ENCODE results near the gene FNDC3B. TPM values are rescaled to one million over a fixed set of nuclear protein-coding genes. Genes with fewer than 3 reads are reported as not detected.

The FNDC3B gene
- total RNA-seq, 5 donors from 2014 or later (not counting 1 experiment from before 2014, with no cell fraction given): 18.1 to 46.5 (median 23.5) TPM

GRCh38 chr3:172182797-172183196 lies 143.4 kb downstream of the FNDC3B start:
- no peak for ATAC-seq (replicated peaks in 1 of 4)
- Mint-ChIP-seq H3K27ac (no peak overlapping the region), H3K36me3 (peaks cover 7% of the 10 kb centered on the region), H3K27me3 (no peaks in the 10 kb centered on the region), H3K9me3 (no peaks in the 10 kb centered on the region), H3K4me3 (no peak overlapping the region), H3K4me1 (peaks cover 19 to 26% (median 24%) of the 10 kb centered on the region in 3 donors)
- Histone ChIP-seq H3K4me1 (ENCODE audit: control insufficient read depth in 1 of 2, extremely low read depth in 1 of 2, insufficient read depth in 2 of 2, low read length in 2 of 2) (no peaks in the 10 kb centered on the region), H3K9me3 (no peaks in the 10 kb centered on the region), H3K27me3 (replicated peaks in 1 of 2; ENCODE audit: control insufficient read depth in 2 of 2, extremely low read depth in 1 of 2, insufficient read depth in 2 of 2, low read length in 1 of 2) (no peaks in the 10 kb centered on the region), H3K27ac (ENCODE audit: low read length) (no peak overlapping the region), H3K4me3 (ENCODE audit: control insufficient read depth in 1 of 2, extremely low read depth in 1 of 2, low read length in 1 of 2) (no peak overlapping the region), H3K36me3 (ENCODE audit: control insufficient read depth in 2 of 2, extremely low read depth in 1 of 2, insufficient read depth in 1 of 2, low read length in 1 of 2) (no peaks in the 10 kb centered on the region)
- WGBS (ENCODE audit: insufficient coverage): no CpG with 5 or more reads among the region's 2 CpGs
- ChIA-PET CTCF (interaction anchor here in 1 of 2 donors (0.6 kb wide), 1 partner anchor 313 kb away, joined by 3 read pairs; no protein-coding TSS in a partner anchor), POLR2A (no interaction called here)
- no peak for DNase-seq

DNA sequence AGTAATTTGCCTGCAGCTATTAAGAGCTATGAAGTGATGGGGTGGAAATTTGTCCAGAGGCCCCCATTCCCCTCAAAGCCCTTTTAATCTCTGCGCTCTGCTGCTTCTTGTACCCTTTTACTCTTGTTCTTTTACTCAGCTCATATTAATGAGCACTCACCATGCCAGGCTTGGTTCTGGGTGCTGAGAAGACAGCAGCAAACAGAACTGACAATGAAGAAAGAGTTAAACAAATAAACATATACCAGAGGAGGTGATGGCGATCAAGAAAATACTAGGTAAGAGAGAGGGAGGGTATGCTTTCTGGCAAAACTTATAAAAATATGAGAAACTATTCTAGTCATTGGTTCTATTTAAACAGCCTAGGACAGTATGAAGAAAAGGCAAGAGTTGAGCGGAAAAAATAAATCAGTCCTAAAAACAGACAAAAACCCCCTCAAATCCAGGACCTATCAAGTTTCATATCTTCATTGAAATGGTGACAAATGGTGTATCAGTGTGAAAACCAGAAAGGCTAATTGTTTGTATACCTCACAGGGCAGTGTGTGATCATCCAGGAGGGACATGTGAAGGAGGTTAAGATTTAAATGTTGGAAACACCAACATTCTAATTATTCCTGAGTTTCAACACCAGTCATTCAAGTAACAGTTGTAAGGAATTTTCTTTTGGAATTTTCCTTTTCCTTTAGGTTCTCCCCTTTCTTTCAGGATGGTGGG lies 144.9 kb downstream of the FNDC3B start:
- H3K9me3 ChIP-seq: no peaks in the 10 kb centered on the region
- Mint-ChIP-seq H3K9me3 (no peaks in the 10 kb centered on the region), H3K27me3 (no peaks in the 10 kb centered on the region), H3K4me1 (peaks cover 20 to 25% (median 24%) of the 10 kb centered on the region in 3 donors), H3K4me3 (no peak overlapping the region), H3K36me3 (peaks cover 7% of the 10 kb centered on the region), H3K27ac (no peak overlapping the region)
- whole genome bisulfite sequencing (ENCODE audit: insufficient coverage): no CpG with 5 or more reads among the region's 3 CpGs
- no peak for ATAC-seq (replicated peaks in 1 of 4)
- DNase-seq: no peak
- ChIA-PET POLR2A (no interaction called here), CTCF (no interaction called here)
- H3K4me1 ChIP-seq (ENCODE audit: control insufficient read depth in 1 of 2, extremely low read depth in 1 of 2, insufficient read depth in 2 of 2, low read length in 2 of 2): no peaks in the 10 kb centered on the region
- no peaks in the 10 kb centered on the region for H3K27me3 ChIP-seq (replicated peaks in 1 of 2; ENCODE audit: control insufficient read depth in 2 of 2, extremely low read depth in 1 of 2, insufficient read depth in 2 of 2, low read length in 1 of 2)
- H3K36me3 ChIP-seq (ENCODE audit: control insufficient read depth in 2 of 2, extremely low read depth in 1 of 2, insufficient read depth in 1 of 2, low read length in 1 of 2): no peaks in the 10 kb centered on the region
- H3K27ac ChIP-seq (ENCODE audit: low read length): no peak overlapping the region
- no peak overlapping the region for H3K4me3 ChIP-seq (ENCODE audit: control insufficient read depth in 1 of 2, extremely low read depth in 1 of 2, low read length in 1 of 2)

GRCh38 chr3:172185907-172186306 lies 146.5 kb downstream of the FNDC3B start:
- ChIA-PET CTCF (no interaction called here), POLR2A (no interaction called here)
- Mint-ChIP-seq H3K27ac (no peak overlapping the region), H3K36me3 (peaks cover 7% of the 10 kb centered on the region), H3K4me1 (peaks cover 13 to 15% (median 15%) of the 10 kb centered on the region in 3 donors), H3K27me3 (no peaks in the 10 kb centered on the region), H3K9me3 (no peaks in the 10 kb centered on the region), H3K4me3 (no peak overlapping the region)
- no peaks in the 10 kb centered on the region for H3K9me3 ChIP-seq
- H3K4me3 ChIP-seq (ENCODE audit: control insufficient read depth in 1 of 2, extremely low read depth in 1 of 2, low read length in 1 of 2): no peak overlapping the region
- no peak overlapping the region for H3K27ac ChIP-seq (ENCODE audit: low read length)
- DNase-seq: no peak
- ATAC-seq (replicated peaks in 1 of 4): no peak
- no peaks in the 10 kb centered on the region for H3K36me3 ChIP-seq (ENCODE audit: control insufficient read depth in 2 of 2, extremely low read depth in 1 of 2, insufficient read depth in 1 of 2, low read length in 1 of 2)
- no peaks in the 10 kb centered on the region for H3K4me1 ChIP-seq (ENCODE audit: control insufficient read depth in 1 of 2, extremely low read depth in 1 of 2, insufficient read depth in 2 of 2, low read length in 2 of 2)
- WGBS (ENCODE audit: insufficient coverage): no CpG with 5 or more reads among the region's 2 CpGs
- no peaks in the 10 kb centered on the region for H3K27me3 ChIP-seq (replicated peaks in 1 of 2; ENCODE audit: control insufficient read depth in 2 of 2, extremely low read depth in 1 of 2, insufficient read depth in 2 of 2, low read length in 1 of 2)

- no peaks in the 10 kb centered on the region for H3K27me3 ChIP-seq (replicated peaks in 1 of 2; ENCODE audit: control insufficient read depth in 2 of 2, extremely low read depth in 1 of 2, insufficient read depth in 2 of 2, low read length in 1 of 2)
- Mint-ChIP-seq H3K4me1 (peaks cover 12 to 16% (median 15%) of the 10 kb centered on the region in 3 donors), H3K27me3 (no peaks in the 10 kb centered on the region), H3K4me3 (no peak overlapping the region), H3K36me3 (peaks cover 11% of the 10 kb centered on the region), H3K9me3 (no peaks in the 10 kb centered on the region), H3K27ac (no peak overlapping the region)
- no peaks in the 10 kb centered on the region for H3K9me3 ChIP-seq
- H3K36me3 ChIP-seq (ENCODE audit: control insufficient read depth in 2 of 2, extremely low read depth in 1 of 2, insufficient read depth in 1 of 2, low read length in 1 of 2): no peaks in the 10 kb centered on the region
- DNase-seq (no peak), ATAC-seq (replicated peaks in 1 of 4) (no peak)
- WGBS (ENCODE audit: insufficient coverage): no CpG with 5 or more reads among the region's 4 CpGs
- POLR2A ChIA-PET: no interaction called here
- CTCF ChIA-PET: no interaction called here
- H3K27ac ChIP-seq (ENCODE audit: low read length): no peak overlapping the region
- H3K4me3 ChIP-seq (ENCODE audit: control insufficient read depth in 1 of 2, extremely low read depth in 1 of 2, low read length in 1 of 2): no peak overlapping the region
- H3K4me1 ChIP-seq (ENCODE audit: control insufficient read depth in 1 of 2, extremely low read depth in 1 of 2, insufficient read depth in 2 of 2, low read length in 2 of 2): no peaks in the 10 kb centered on the region
Observed at GRCh38 chr3:172186607-172187006, 147.2 kb downstream of the FNDC3B start.

DNA sequence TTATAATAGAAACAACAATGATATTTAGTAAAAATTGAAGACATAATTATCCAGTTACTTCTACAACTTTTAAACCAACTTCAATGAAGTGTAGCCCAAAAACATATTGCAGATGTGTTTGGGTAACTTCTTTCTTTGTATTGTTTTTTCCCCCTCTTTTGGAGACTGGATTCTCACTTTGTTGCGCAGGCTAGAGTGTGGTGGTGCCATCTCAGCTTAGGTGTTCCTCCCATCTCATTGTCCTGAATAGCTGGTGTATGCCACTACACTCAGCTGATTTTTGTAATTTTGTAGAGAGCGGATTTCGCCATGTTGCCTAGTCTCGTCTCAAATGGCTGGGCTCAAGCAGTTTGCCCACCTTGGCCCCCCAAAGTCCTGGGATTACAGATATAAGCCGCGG lies 148.1 kb downstream of the FNDC3B start:
- Mint-ChIP-seq H3K36me3 (peaks cover 13% of the 10 kb centered on the region), H3K4me1 (peaks cover 4 to 12% (median 9%) of the 10 kb centered on the region in 3 donors), H3K4me3 (no peak overlapping the region), H3K27ac (no peak overlapping the region), H3K27me3 (no peaks in the 10 kb centered on the region), H3K9me3 (no peaks in the 10 kb centered on the region)
- CTCF ChIA-PET: no interaction called here
- ATAC-seq (replicated peaks in 1 of 4) (no peak), DNase-seq (no peak)
- H3K36me3 ChIP-seq (ENCODE audit: control insufficient read depth in 2 of 2, extremely low read depth in 1 of 2, insufficient read depth in 1 of 2, low read length in 1 of 2): no peaks in the 10 kb centered on the region
- H3K27me3 ChIP-seq (replicated peaks in 1 of 2; ENCODE audit: control insufficient read depth in 2 of 2, extremely low read depth in 1 of 2, insufficient read depth in 2 of 2, low read length in 1 of 2): no peaks in the 10 kb centered on the region
- no peak overlapping the region for H3K27ac ChIP-seq (ENCODE audit: low read length)
- WGBS (ENCODE audit: insufficient coverage): no CpG with 5 or more reads among the region's 6 CpGs
- POLR2A ChIA-PET: no interaction called here
- no peak overlapping the region for H3K4me3 ChIP-seq (ENCODE audit: control insufficient read depth in 1 of 2, extremely low read depth in 1 of 2, low read length in 1 of 2)
- H3K9me3 ChIP-seq: no peaks in the 10 kb centered on the region
- H3K4me1 ChIP-seq (ENCODE audit: control insufficient read depth in 1 of 2, extremely low read depth in 1 of 2, insufficient read depth in 2 of 2, low read length in 2 of 2): no peaks in the 10 kb centered on the region

DNA sequence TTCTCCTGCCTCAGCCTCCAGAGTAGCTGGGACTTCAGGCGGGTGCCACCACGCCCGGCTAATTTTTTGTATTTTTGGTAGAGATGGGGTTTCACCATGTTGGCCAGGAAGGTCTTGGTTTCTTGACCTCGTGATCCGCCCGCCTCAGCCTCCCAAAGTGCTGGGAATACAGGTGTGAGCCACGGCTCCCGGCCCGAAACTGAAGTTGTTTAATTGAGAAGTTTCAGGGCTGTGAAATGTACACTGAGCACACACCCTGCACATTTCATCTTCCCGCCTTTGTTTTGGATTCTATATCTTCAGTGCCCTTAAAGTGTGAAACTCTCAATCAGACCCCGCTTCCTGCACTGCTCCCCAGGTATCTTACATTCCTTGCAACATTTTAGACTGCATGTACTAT lies 149.1 kb downstream of the FNDC3B start:
- WGBS (ENCODE audit: insufficient coverage): 87% methylated on average over 3 of the region's 11 CpGs
- H3K36me3 Mint-ChIP-seq: peaks cover 15% of the 10 kb centered on the region
- no peaks in the 10 kb centered on the region for H3K27me3 Mint-ChIP-seq
- DNase-seq (no peak), ATAC-seq (replicated peaks in 1 of 4) (no peak)
- CTCF ChIA-PET: interaction anchor here in 1 of 2 donors (0.6 kb wide), 1 partner anchor 27 kb away, joined by 3 read pairs; no protein-coding TSS in a partner anchor
- POLR2A ChIA-PET: interaction anchor here in 1 of 2 donors (0.6 kb wide), 1 partner anchor 343 kb away, joined by 3 read pairs; no protein-coding TSS in a partner anchor
- H3K27ac Mint-ChIP-seq: no peak overlapping the region
- peaks cover 0 to 13% (median 7%) of the 10 kb centered on the region in 3 donors for H3K4me1 Mint-ChIP-seq
- Histone ChIP-seq H3K4me3 (ENCODE audit: control insufficient read depth in 1 of 2, extremely low read depth in 1 of 2, low read length in 1 of 2) (no peak overlapping the region), H3K27me3 (replicated peaks in 1 of 2; ENCODE audit: control insufficient read depth in 2 of 2, extremely low read depth in 1 of 2, insufficient read depth in 2 of 2, low read length in 1 of 2) (no peaks in the 10 kb centered on the region), H3K4me1 (ENCODE audit: control insufficient read depth in 1 of 2, extremely low read depth in 1 of 2, insufficient read depth in 2 of 2, low read length in 2 of 2) (no peaks in the 10 kb centered on the region), H3K36me3 (ENCODE audit: control insufficient read depth in 2 of 2, extremely low read depth in 1 of 2, insufficient read depth in 1 of 2, low read length in 1 of 2) (no peaks in the 10 kb centered on the region), H3K27ac (ENCODE audit: low read length) (no peak overlapping the region), H3K9me3 (no peaks in the 10 kb centered on the region)
- no peak overlapping the region for H3K4me3 Mint-ChIP-seq
- H3K9me3 Mint-ChIP-seq: no peaks in the 10 kb centered on the region

All from T-cell (primary cell).